Bronchial epithelial cell (primary cell): Measurements from ENCODE around the gene FN3K. TPM values are rescaled to one million over a fixed set of nuclear protein-coding genes. Genes with fewer than 3 reads are reported as not detected.

Experiments used
- DNase-seq: peaks from one replicate; pipeline ENCODE4 v3.0.0-alpha.2; 2010; ENCODE audit warnings: low read depth
- FAIRE-seq: peaks from 2 replicates; lab custom pipeline; 2011; peaks lifted over from hg19 to GRCh38; lab: Jason Lieb, UNC
- H3K27me3 ChIP-seq: 2 replicates; pipeline ENCODE4 v1.5.1; 2011; ENCODE audit warnings: low read length; ENCODE audit not compliant: control insufficient read depth, insufficient read depth
- H3K36me3 ChIP-seq: 2 replicates; pipeline ENCODE4 v1.5.1; 2011; ENCODE audit warnings: low read length; ENCODE audit not compliant: control insufficient read depth, insufficient read depth
- H3K4me3 ChIP-seq: 2 replicates; pipeline ENCODE4 v1.5.1; 2011; ENCODE audit warnings: mild to moderate bottlenecking, low read depth, low read length, control low read depth
- total RNA-seq: library from RNA; depleted of rRNA; stranded (reverse); fragments of >200 nt; gene quantifications from 2 replicates; pipeline ENCODE4 v1.2.1, GENCODE V29; 2014
- TF ChIP-seq, protein P1 (sequence below): IDR thresholded peaks from 2 replicates; pipeline ENCODE4 v1.5.1; 2011; ENCODE audit warnings: mild to moderate bottlenecking, moderate library complexity, low read length, control low read depth, inconsistent platforms; ENCODE audit not compliant: insufficient read depth, severe bottlenecking

Gene FN3K
- total RNA-seq, 1 donor from 2014 or later, result 3.7 TPM

DNA sequence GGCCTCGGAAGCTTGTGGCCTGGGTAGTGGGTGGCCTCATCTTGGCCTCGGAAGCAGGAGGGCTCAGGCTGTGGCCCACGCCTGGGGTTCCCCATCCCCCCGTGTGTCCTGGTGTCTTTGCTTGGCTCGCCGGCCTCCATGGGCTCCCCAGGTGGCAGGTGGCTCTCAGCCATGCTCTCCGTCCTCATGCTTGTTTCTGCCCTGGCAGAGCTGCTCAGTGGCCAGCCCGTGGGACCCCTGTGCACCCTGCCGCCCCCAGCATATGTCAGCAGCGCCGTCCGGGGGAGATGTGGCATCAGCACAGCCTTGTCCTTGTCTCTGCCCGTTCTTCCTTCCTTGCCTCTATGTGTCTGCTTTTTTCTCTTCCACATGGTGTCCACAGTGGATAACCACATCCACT, 55.0 kb downstream of the FN3K start:
- Histone ChIP-seq H3K36me3 (peaks cover 4% of the 10 kb centered on the region), H3K4me3 (no peak overlapping the region), H3K27me3 (no peaks in the 10 kb centered on the region)
- TF ChIP-seq, protein P1, sequence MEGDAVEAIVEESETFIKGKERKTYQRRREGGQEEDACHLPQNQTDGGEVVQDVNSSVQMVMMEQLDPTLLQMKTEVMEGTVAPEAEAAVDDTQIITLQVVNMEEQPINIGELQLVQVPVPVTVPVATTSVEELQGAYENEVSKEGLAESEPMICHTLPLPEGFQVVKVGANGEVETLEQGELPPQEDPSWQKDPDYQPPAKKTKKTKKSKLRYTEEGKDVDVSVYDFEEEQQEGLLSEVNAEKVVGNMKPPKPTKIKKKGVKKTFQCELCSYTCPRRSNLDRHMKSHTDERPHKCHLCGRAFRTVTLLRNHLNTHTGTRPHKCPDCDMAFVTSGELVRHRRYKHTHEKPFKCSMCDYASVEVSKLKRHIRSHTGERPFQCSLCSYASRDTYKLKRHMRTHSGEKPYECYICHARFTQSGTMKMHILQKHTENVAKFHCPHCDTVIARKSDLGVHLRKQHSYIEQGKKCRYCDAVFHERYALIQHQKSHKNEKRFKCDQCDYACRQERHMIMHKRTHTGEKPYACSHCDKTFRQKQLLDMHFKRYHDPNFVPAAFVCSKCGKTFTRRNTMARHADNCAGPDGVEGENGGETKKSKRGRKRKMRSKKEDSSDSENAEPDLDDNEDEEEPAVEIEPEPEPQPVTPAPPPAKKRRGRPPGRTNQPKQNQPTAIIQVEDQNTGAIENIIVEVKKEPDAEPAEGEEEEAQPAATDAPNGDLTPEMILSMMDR, result no peak
- no peak for FAIRE-seq
- DNase-seq, result no peak

DNA sequence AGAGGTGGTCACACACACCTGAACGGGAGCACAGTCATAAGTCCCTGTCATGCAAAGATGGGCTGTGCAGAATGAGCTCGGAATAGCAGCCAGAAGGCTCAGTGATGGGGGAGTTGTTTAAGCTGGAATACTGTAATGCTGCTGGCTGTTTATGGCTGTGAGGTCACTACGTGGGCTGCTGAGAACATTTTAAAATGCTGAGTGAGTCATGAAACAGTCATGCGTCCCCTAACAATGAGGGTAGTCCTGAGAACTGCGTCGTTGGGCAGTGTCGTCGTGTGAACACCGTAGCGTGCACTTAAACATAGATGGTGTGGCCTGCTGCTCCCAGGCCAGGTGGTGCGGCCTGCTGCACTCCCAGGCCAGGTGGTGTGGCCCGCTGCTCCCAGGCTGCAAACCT, 56.1 kb downstream of the FN3K start:
- FAIRE-seq, result no peak
- no peaks in the 10 kb centered on the region for H3K27me3 ChIP-seq
- peak; percentile 54 for DNase-seq

DNA sequence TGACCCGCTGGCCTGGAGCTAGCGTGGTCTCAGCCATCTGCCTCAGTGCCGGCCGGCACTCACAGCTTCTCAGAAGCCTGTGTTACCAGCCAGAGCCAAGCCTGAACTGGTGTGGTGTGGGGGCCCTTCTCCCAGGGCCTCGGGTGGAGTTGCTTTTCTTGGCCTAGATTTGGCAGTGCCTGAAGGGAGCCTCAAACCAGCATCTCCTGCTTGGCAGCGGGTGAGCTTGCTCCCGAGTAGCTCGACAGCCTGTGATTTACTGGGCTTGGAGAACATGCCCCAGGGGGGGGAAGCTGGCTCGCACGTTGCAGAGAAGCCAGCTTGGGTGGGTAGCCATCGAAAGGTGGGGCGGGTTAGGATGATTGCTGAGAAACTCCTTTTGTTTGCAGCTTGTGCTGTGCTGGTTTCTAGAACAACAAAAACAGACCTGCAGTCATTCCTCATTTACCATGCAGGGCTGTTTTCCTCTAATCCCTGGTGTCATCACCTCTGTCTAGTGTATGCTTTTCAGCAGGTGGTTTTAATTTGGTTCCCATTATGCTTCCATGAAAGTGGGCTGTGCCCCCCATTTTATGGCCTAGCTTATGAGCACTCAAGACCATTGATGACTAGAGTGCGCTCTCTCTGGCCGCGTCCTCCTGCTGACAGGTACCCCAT, 58.7 kb downstream of the FN3K start:
- Histone ChIP-seq H3K36me3 (peaks cover 3% of the 10 kb centered on the region), H3K27me3 (no peaks in the 10 kb centered on the region), H3K4me3 (no peak overlapping the region)
- FAIRE-seq, result peak; percentile 36
- TF ChIP-seq, protein P1, result no peak
- no peak for DNase-seq

More for the DNA sequence above, 56.1 kb downstream of the FN3K start:
- Histone ChIP-seq H3K4me3 (no peak overlapping the region), H3K36me3 (peaks cover 4% of the 10 kb centered on the region)
- TF ChIP-seq, protein P1, result no peak

DNA sequence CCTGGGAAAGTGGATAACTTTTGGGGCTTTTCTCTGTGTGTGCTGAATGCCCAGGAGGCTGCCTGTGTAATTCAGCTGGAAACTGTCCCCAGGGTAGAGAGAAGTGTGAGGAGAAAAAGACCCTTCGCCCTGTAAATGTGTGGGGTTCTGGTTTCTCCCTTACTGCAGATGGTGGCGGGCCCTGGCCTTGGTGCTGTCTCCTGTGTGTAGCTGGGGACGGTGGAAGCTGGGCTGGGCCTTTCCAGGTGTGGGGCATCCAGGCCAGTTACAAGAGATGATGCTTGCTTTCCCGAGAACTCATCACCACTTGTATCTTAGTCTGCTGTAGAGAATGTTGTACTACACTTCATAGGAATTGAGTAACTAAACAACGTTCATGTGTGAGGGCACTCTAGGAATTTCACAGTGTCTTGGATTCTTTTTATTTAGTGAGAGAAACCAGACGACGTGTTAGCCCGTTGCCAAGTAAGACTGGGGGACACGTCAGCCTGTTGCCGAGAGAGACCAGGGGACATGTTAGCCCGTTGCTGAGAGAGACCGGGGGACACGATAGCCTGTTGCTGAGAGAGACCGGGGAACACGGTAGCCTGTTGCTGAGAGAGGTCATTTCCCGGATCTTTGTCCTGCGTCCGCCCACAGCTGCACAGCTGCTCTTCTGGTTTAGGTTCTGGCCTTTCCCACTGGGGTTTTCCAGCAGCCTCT, 59.5 kb downstream of the FN3K start:
- Histone ChIP-seq H3K27me3 (no peaks in the 10 kb centered on the region), H3K4me3 (no peak overlapping the region), H3K36me3 (peaks cover 4% of the 10 kb centered on the region)
- no peak for DNase-seq
- TF ChIP-seq, protein P1, result no peak
- no peak for FAIRE-seq

DNA sequence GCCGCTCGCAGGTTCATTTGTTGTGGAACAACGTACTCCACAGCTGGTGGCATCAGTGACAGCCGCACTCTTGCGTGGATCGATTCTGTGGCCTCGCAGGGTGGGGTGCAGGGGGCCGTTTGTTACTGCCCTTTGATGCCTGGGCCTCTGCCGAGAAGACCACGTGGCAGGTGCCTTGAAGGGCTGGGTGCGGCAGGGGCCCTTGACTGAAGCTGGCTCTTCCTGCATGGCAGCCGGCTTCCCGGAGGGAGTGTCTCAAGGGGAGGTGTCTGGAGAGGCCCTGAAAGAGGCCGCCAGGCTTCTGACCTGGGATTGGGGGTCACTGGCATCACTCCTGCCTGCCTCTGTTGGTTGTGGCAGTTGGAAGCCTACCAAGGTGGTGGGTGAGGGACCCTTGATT, 60.2 kb downstream of the FN3K start:
- Histone ChIP-seq H3K4me3 (no peak overlapping the region), H3K36me3 (peaks cover 6% of the 10 kb centered on the region), H3K27me3 (no peaks in the 10 kb centered on the region)
- DNase-seq, result no peak
- FAIRE-seq, result no peak
- TF ChIP-seq, protein P1, result no peak
